ENCODE results near the gene CGNL1. TPM values are rescaled to one million over a fixed set of nuclear protein-coding genes. Genes with fewer than 3 reads are reported as not detected.

Gene CGNL1
- total and polyA plus RNA-seq, 10 of the 15 experiments (the other 5 are each of a cell fraction or from before 2014, with no cell fraction given), result under 0.01 to 0.27 (median 0.04) TPM; not detected in 3

DNA sequence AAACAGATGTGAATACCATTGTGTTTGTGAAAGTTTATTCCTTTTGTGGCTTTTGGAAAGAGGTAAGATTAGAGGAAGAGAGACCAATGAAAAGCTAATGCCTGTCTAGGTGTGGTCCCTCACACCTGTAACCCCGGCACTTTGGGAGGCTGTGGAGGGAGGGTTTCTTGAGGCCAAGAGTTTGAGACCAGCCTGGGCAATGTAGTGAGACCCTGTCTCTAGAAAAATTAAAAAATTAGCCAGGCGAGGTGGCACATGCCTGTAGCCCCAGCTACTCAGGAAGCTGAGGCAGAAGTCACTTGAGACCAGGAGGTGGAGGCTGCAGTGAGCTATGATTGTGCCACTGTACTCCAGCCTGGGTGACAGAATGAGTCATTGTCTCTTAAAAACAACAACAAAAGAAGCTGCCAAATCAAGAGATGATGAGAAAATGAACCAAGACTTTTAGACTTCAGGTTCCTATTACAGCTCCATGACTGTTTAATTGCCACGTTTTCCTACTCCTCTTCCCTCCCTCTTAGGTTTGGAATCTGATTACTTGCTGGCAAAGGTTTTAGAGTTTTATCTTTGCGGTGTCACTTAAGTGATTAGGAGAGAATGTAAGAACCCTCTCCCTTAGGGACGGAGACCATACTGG lies 68.7 kb downstream of the CGNL1 start:
- FAIRE-seq, result no peak
- 30% methylated on average over 5 of the region's 5 CpGs for WGBS (ENCODE audit: insufficient coverage, insufficient replicate concordance, low lambda C conversion rate, missing lambda C conversion rate)
- ChIA-PET SMC1A (ENCODE audit: uncharacterized antibody, unreplicated experiment) (no interaction called here), CTCF (interaction anchor here (1.0 kb wide), 1 partner anchor 8 kb away, joined by 3 read pairs; no protein-coding TSS in a partner anchor), RAD21 (ENCODE audit: unreplicated experiment) (no interaction called here), POLR2A (no interaction called here)
- no peak for TF ChIP-seq ATF2 (IDR thresholded peaks at IDR 0.05; ENCODE audit: low read length)
- TF ChIP-seq POLR2AphosphoS5 (IDR thresholded peaks at IDR 0.05; ENCODE audit: low read length), result no peak
- TF ChIP-seq, protein P1, sequence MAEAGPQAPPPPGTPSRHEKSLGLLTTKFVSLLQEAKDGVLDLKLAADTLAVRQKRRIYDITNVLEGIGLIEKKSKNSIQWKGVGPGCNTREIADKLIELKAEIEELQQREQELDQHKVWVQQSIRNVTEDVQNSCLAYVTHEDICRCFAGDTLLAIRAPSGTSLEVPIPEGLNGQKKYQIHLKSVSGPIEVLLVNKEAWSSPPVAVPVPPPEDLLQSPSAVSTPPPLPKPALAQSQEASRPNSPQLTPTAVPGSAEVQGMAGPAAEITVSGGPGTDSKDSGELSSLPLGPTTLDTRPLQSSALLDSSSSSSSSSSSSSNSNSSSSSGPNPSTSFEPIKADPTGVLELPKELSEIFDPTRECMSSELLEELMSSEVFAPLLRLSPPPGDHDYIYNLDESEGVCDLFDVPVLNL (IDR thresholded peaks at IDR 0.05; ENCODE audit: low read depth, low read length), result no peak
- no peak for TF ChIP-seq CEBPB (IDR thresholded peaks at IDR 0.05; ENCODE audit: borderline replicate concordance in 1 of 2, low read depth in 2 of 2, low read length in 2 of 2)
- no peak for TF ChIP-seq RAD21 (IDR thresholded peaks at IDR 0.05; ENCODE audit: insufficient read depth, low read depth, low read length)
- TF ChIP-seq SMAD1 (IDR thresholded peaks at IDR 0.05; ENCODE audit: low read depth, partially characterized antibody), result no peak
- TF ChIP-seq, protein P2, sequence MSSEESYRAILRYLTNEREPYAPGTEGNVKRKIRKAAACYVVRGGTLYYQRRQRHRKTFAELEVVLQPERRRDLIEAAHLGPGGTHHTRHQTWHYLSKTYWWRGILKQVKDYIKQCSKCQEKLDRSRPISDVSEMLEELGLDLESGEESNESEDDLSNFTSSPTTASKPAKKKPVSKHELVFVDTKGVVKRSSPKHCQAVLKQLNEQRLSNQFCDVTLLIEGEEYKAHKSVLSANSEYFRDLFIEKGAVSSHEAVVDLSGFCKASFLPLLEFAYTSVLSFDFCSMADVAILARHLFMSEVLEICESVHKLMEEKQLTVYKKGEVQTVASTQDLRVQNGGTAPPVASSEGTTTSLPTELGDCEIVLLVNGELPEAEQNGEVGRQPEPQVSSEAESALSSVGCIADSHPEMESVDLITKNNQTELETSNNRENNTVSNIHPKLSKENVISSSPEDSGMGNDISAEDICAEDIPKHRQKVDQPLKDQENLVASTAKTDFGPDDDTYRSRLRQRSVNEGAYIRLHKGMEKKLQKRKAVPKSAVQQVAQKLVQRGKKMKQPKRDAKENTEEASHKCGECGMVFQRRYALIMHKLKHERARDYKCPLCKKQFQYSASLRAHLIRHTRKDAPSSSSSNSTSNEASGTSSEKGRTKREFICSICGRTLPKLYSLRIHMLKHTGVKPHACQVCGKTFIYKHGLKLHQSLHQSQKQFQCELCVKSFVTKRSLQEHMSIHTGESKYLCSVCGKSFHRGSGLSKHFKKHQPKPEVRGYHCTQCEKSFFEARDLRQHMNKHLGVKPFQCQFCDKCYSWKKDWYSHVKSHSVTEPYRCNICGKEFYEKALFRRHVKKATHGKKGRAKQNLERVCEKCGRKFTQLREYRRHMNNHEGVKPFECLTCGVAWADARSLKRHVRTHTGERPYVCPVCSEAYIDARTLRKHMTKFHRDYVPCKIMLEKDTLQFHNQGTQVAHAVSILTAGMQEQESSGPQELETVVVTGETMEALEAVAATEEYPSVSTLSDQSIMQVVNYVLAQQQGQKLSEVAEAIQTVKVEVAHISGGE (CRISPR knock-in tag; IDR thresholded peaks at IDR 0.05), result no peak
- TF ChIP-seq POLR2A (IDR thresholded peaks at IDR 0.05; ENCODE audit: low read depth, low read length), result no peak
- no peak for TF ChIP-seq NRF1 (conservative IDR thresholded peaks at IDR 0.05; ENCODE audit: low read depth, low read length)
- TF ChIP-seq EED (IDR thresholded peaks at IDR 0.05; ENCODE audit: low read depth), result no peak
- no peak for TF ChIP-seq PAX8 (IDR thresholded peaks at IDR 0.05)
- TF ChIP-seq YBX1 (IDR thresholded peaks at IDR 0.05), result no peak
- no peak for TF ChIP-seq YY1 (IDR thresholded peaks at IDR 0.05; ENCODE audit: low read depth, low read length)
- peaks cover 0 to 2% of the 10 kb centered on the region in 2 experiments; a peak in 3 of 4 replicates for H3K27me3 ChIP-seq (replicated peaks in 1 of 2; ENCODE audit: control insufficient read depth in 2 of 2, insufficient read depth in 2 of 2, low read length in 1 of 2)
- H4K20me1 ChIP-seq (ENCODE audit: control insufficient read depth, insufficient read depth), result no peaks in the 10 kb centered on the region
- no peak overlapping the region for H3K9ac ChIP-seq (ENCODE audit: control insufficient read depth, insufficient read depth, low read length)
- no peaks in the 10 kb centered on the region for H3K9me3 ChIP-seq (replicated peaks; ENCODE audit: control insufficient read depth, insufficient read depth, low read length)
- no peak for ATAC-seq
- in situ Hi-C loops (cut with MboI), result no loop called here
- H3K36me3 ChIP-seq (ENCODE audit: control insufficient read depth in 2 of 2, insufficient read depth in 2 of 2, low read length in 1 of 2), result no peaks in the 10 kb centered on the region
- DNase-seq (ENCODE audit: low read depth, low spot score), result no peak
- H3K4me3 ChIP-seq, result no peak overlapping the region
- H2AFZ ChIP-seq (ENCODE audit: control insufficient read depth, low read depth, low read length), result no peak overlapping the region
- BruUV-seq (replicated peaks), result no TSS peak
- H3K4me2 ChIP-seq (ENCODE audit: control insufficient read depth, insufficient read depth), result no peak overlapping the region
- intact Hi-C loops (cut with micrococcal nuclease; ENCODE audit: unreplicated experiment), result no loop called here
- no peak overlapping the region for H3K27ac ChIP-seq (ENCODE audit: control insufficient read depth, insufficient read depth)
- no peaks in the 10 kb centered on the region for H3K4me1 ChIP-seq (ENCODE audit: control insufficient read depth, insufficient read depth, low read length)
- H3K79me2 ChIP-seq (ENCODE audit: control insufficient read depth, insufficient read depth, low read length), result no peaks in the 10 kb centered on the region

Measured in GM12878 (cell line).